Activated B cell treated with CpG ODN at 0.5 μM for 24 hours (primary cell): ENCODE measurements around the gene NYAP2. TPM values are rescaled to one million over a fixed set of nuclear protein-coding genes. Genes with fewer than 3 reads are reported as not detected.

Experiments
- ATAC-seq: fragments of 200-7000 bp; cut with Tn5 transposase; one replicate; pipeline ENCODE4 v1.10.0; 2021; ENCODE audit warnings: low read depth, mild to moderate bottlenecking, moderate library complexity
- CTCF ChIA-PET: fragments of 350-600 bp; sonication (Branson Sonifier 250); formaldehyde crosslinking; loops from one replicate; lab custom pipeline; 2021; ENCODE audit warnings: antibody characterized with exemption; lab: Charles Lee
- POLR2A ChIA-PET: fragments of 350-600 bp; sonication (Branson Sonifier 250); formaldehyde crosslinking; loops from one replicate; lab custom pipeline; 2021; ENCODE audit warnings: antibody characterized with exemption; lab: Charles Lee
- DNase-seq: peaks from one replicate; pipeline ENCODE4 v3.0.0; 2022
- H3K27ac Mint-ChIP-seq: one replicate; pipeline ENCODE4 v1.8.0; 2020; ENCODE audit warnings: mixed read lengths
- H3K27me3 Mint-ChIP-seq: one replicate; pipeline ENCODE4 v1.8.0; 2021; ENCODE audit warnings: mixed read lengths
- H3K36me3 Mint-ChIP-seq: one replicate; pipeline ENCODE4 v1.8.0; 2021; ENCODE audit warnings: low read depth, mixed read lengths
- H3K4me1 Mint-ChIP-seq: one replicate; pipeline ENCODE4 v1.8.0; 2021; ENCODE audit warnings: mixed read lengths
- H3K4me3 Mint-ChIP-seq: one replicate; pipeline ENCODE4 v1.8.0; 2020; ENCODE audit warnings: mild to moderate bottlenecking, mixed read lengths
- H3K9me3 Mint-ChIP-seq: one replicate; pipeline ENCODE4 v1.8.0; 2020; ENCODE audit warnings: mixed read lengths
- intact Hi-C: fragments of 100-400 bp; cut with micrococcal nuclease; formaldehyde crosslinking; loops from one replicate; pipeline ENCODE4 v1.15.1; 2024
- total RNA-seq: library from RNA; stranded (reverse); gene quantifications from 2 replicates; pipeline ENCODE4 v1.2.3, GENCODE V29; 2022
- TF ChIP-seq, protein P1 (sequence below): fragments of 200-600 bp; IDR thresholded peaks from one replicate; pipeline ENCODE4 v1.8.0; 2022; ENCODE audit warnings: antibody characterized with exemption, mild to moderate bottlenecking

NYAP2 gene
- total RNA-seq, 1 donor from 2014 or later: 0.07 TPM

DNA sequence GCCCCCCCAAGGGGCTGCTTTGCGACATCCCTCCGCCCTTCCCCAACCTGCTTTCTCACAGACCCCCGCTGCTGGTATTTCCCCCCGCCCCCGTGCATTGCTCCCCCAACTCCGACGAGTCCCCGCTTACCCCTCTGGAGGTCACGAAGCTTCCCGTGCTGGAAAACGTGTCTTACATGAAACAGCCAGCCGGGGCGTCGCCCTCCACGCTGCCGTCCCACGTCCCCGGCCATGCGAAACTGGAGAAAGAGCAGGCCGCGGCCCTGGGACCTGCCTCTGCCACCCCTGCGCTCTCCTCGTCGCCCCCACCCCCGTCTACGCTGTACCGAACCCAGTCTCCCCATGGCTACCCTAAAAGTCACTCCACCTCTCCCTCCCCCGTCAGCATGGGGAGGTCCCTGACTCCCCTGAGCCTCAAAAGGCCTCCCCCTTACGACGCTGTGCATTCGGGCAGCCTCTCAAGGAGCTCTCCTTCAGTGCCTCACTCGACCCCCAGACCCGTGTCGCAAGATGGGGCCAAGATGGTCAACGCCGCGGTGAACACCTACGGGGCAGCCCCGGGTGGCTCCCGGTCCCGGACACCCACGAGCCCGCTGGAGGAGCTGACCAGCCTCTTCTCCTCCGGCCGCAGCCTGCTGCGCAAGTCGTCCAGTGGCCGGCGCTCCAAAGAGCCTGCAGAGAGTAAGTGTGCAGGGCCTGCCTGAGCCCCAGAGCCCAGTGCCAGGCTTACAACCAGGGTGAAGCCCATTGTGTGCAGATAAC lies 183.0 kb downstream of the NYAP2 start:
- Mint-ChIP-seq H3K27ac (no peak overlapping the region), H3K4me1 (no peaks in the 10 kb centered on the region), H3K36me3 (no peaks in the 10 kb centered on the region), H3K4me3 (no peak overlapping the region), H3K27me3 (peaks cover 4% of the 10 kb centered on the region), H3K9me3 (no peaks in the 10 kb centered on the region)
- CTCF ChIA-PET: no interaction called here
- TF ChIP-seq, protein P1, sequence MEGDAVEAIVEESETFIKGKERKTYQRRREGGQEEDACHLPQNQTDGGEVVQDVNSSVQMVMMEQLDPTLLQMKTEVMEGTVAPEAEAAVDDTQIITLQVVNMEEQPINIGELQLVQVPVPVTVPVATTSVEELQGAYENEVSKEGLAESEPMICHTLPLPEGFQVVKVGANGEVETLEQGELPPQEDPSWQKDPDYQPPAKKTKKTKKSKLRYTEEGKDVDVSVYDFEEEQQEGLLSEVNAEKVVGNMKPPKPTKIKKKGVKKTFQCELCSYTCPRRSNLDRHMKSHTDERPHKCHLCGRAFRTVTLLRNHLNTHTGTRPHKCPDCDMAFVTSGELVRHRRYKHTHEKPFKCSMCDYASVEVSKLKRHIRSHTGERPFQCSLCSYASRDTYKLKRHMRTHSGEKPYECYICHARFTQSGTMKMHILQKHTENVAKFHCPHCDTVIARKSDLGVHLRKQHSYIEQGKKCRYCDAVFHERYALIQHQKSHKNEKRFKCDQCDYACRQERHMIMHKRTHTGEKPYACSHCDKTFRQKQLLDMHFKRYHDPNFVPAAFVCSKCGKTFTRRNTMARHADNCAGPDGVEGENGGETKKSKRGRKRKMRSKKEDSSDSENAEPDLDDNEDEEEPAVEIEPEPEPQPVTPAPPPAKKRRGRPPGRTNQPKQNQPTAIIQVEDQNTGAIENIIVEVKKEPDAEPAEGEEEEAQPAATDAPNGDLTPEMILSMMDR: no peak
- ATAC-seq (no peak), DNase-seq (no peak)
- POLR2A ChIA-PET: no interaction called here
- intact Hi-C loops: no loop called here

DNA sequence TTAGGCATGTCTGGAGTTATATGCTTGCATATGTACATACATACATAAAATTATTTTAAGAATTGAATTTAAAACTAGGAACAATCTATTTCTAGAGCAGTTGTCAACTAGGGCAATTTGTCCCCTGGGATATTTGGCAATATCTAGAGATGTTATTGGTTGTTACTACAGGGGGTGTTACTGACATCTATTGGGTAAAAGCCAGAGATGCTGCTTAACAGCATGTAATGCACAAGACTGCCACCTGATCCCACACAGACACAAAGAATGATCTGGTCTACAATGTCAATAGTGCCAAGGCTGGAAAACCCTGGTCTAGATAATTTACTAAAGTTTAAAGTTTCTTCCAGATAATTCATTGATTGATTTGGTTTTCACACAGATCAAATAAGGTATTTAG lies 185.3 kb downstream of the NYAP2 start:
- H3K27me3 Mint-ChIP-seq: no peaks in the 10 kb centered on the region
- CTCF ChIA-PET: no interaction called here
- no peak for DNase-seq
- intact Hi-C loops: no loop called here
- ATAC-seq: no peak
- H3K4me1 Mint-ChIP-seq: no peaks in the 10 kb centered on the region
- TF ChIP-seq, protein P1: no peak
- no peak overlapping the region for H3K4me3 Mint-ChIP-seq
- no peaks in the 10 kb centered on the region for H3K36me3 Mint-ChIP-seq
- POLR2A ChIA-PET: no interaction called here
- H3K9me3 Mint-ChIP-seq: no peaks in the 10 kb centered on the region
- H3K27ac Mint-ChIP-seq: no peak overlapping the region

DNA sequence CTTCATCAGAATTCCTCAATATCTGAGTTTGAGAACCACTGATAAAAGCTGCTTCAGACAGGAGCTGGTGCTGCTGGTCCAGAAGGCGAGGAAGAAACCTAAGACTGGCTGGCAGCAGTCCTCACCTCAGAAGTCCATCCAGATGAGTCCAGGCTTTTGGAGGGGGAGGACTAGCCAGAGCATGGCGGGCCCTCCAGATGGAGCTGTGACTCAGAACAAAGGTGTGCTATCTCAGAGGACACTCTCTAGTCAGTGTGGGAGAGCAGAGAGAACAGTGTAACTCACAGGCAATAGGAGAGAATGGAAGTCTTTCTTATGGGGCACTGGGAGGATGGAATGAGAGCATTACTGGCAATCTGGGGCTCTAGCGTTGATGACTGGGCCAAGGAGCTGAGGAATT lies 191.4 kb downstream of the NYAP2 start:
- no peaks in the 10 kb centered on the region for H3K36me3 Mint-ChIP-seq
- ATAC-seq (no peak), DNase-seq (no peak)
- POLR2A ChIA-PET: interaction anchor here (0.6 kb wide), 1 partner anchor 30 kb away, joined by 5 read pairs; no protein-coding TSS in a partner anchor
- no peaks in the 10 kb centered on the region for H3K4me1 Mint-ChIP-seq
- H3K9me3 Mint-ChIP-seq: no peaks in the 10 kb centered on the region
- H3K27ac Mint-ChIP-seq: no peak overlapping the region
- TF ChIP-seq, protein P1: no peak
- CTCF ChIA-PET: no interaction called here
- no peaks in the 10 kb centered on the region for H3K27me3 Mint-ChIP-seq
- intact Hi-C loops: no loop called here
- H3K4me3 Mint-ChIP-seq: no peak overlapping the region

DNA sequence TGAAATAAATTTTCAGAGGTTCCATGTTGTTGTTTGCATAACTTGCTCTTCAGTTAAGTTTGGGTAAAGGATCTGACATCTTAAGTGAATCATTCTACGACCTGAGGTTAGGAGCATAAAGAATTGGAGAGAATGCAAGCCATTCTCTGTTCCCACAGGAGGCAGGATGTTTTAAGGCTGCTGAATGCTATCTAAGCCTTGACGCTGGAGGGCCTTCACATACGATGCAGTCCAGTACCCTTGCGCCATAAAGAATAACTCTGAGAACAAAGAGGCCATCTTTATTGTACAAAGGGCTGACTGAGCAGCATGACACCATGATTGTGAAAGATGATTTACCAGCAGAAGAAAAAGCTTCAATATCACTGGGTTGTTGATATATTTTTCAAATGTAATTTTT lies 198.4 kb downstream of the NYAP2 start:
- intact Hi-C loops: no loop called here
- no peak for DNase-seq
- H3K4me1 Mint-ChIP-seq: no peaks in the 10 kb centered on the region
- H3K27ac Mint-ChIP-seq: no peak overlapping the region
- peaks cover 2% of the 10 kb centered on the region for H3K9me3 Mint-ChIP-seq
- POLR2A ChIA-PET: no interaction called here
- TF ChIP-seq, protein P1: no peak
- CTCF ChIA-PET: no interaction called here
- H3K4me3 Mint-ChIP-seq: no peak overlapping the region
- H3K36me3 Mint-ChIP-seq: no peaks in the 10 kb centered on the region
- no peak for ATAC-seq
- H3K27me3 Mint-ChIP-seq: no peaks in the 10 kb centered on the region

DNA sequence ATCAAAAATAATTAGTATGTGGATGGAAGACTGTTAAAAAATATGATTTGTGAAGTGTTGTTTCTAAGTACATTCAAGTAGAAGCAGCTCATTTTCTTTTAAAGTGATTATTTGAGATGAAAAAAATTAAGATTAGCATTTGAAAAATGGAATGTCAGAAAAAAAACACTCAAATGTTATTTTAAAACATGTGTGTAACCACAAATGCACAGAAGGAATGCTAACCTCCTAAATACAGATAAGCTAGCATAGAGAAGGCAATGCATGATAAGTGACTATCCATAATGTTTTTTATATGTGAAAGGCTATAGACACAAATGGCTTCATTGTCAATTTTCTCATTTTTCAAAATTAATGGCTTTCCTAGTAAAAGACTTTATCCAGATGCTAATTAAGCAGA lies 198.9 kb downstream of the NYAP2 start:
- no peaks in the 10 kb centered on the region for H3K36me3 Mint-ChIP-seq

More for the DNA sequence above, 198.9 kb downstream of the NYAP2 start:
- ChIA-PET CTCF (no interaction called here), POLR2A (no interaction called here)
- Mint-ChIP-seq H3K27ac (no peak overlapping the region), H3K4me3 (no peak overlapping the region), H3K9me3 (peaks cover 2% of the 10 kb centered on the region), H3K4me1 (no peaks in the 10 kb centered on the region), H3K27me3 (no peaks in the 10 kb centered on the region)
- TF ChIP-seq, protein P1: no peak
- no peak for DNase-seq
- intact Hi-C loops: no loop called here
- no peak for ATAC-seq
